ENCODE results near the gene IL5. TPM values are rescaled to one million over a fixed set of nuclear protein-coding genes. Genes with fewer than 3 reads are reported as not detected.

Gene IL5
- total RNA-seq, 2 experiments from 2014 or later = 0.35 to 20.0 TPM

GRCh38 chr5:132501629-132501956 lies 41.7 kb downstream of the IL5 start:
- Mint-ChIP-seq H3K4me1 (peaks cover 45% of the 10 kb centered on the region), H3K27ac (no peak overlapping the region), H3K36me3 (no peaks in the 10 kb centered on the region), H3K9me3 (ENCODE audit: low read depth) (no peaks in the 10 kb centered on the region), H3K4me3 (no peak overlapping the region), H3K27me3 (peaks cover 2% of the 10 kb centered on the region)
- CTCF ChIA-PET = interaction anchor here (0.9 to 12.7 kb wide), 34 partner anchors 8 to 338 kb away, joined by 3 to 328 read pairs (median 6); partner anchors contain the start of genes IRF1 and SLC22A5
- DNase-seq (no peak), ATAC-seq (no peak)

DNA sequence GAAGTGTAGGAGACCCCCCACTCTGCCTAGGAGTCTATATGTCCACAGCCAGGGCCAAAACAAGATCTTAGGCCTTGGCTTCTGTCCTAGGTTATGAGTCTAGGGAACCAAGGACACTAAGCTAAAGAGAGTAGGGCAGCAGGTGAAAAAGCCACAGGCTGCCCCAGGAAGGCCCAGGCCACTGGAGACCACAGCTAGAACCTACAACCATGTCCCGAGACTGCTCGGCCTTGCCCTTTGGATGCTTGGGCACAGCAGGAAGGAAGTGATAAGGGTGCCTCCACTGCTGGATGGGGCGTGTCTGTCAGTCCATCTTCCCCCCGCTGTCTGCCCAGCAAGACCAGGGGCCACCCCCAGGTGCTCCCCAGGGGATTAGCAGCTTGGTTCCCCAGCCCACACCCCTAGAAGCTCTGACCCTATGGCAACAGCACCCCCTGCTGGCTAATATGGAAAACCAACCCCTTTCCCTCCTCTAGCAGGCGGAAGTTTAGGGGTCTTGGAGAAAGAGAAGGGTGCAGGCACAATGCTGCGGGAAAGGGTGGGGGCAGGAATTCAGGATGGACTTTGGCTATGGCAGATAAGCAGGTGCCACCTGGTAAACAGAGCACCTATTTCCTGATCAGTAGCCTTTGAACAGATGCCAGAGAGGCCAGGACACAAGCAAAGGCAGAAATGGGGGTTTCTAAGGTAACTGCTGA lies 42.2 kb downstream of the IL5 start:
- DNase-seq (peak; percentile 84), ATAC-seq (peak; percentile 25)
- Mint-ChIP-seq H3K9me3 (ENCODE audit: low read depth) (no peaks in the 10 kb centered on the region), H3K4me1 (peaks cover 43% of the 10 kb centered on the region), H3K36me3 (no peaks in the 10 kb centered on the region), H3K27ac (peak overlapping the region; percentile 67), H3K27me3 (peaks cover 2% of the 10 kb centered on the region), H3K4me3 (no peak overlapping the region)
- CTCF ChIA-PET = interaction anchor here (0.6 to 12.7 kb wide), 46 partner anchors 9 to 339 kb away, joined by 3 to 328 read pairs (median 6); partner anchors contain the start of genes IRF1 and SLC22A5

- H3K36me3 Mint-ChIP-seq = no peaks in the 10 kb centered on the region
- H3K27ac Mint-ChIP-seq = peak overlapping the region; percentile 25
- peaks cover 42% of the 10 kb centered on the region for H3K4me1 Mint-ChIP-seq
- ATAC-seq (no peak), DNase-seq (no peak)
- no peaks in the 10 kb centered on the region for H3K9me3 Mint-ChIP-seq (ENCODE audit: low read depth)
- CTCF ChIA-PET = interaction anchor here (0.6 to 12.7 kb wide), 44 partner anchors 8 to 325 kb away, joined by 3 to 328 read pairs (median 6); partner anchors contain the start of genes IRF1 and SLC22A5
- no peak overlapping the region for H3K4me3 Mint-ChIP-seq
- no peaks in the 10 kb centered on the region for H3K27me3 Mint-ChIP-seq
Measured at GRCh38 chr5:132500244-132500930, 42.9 kb downstream of the IL5 start.

DNA sequence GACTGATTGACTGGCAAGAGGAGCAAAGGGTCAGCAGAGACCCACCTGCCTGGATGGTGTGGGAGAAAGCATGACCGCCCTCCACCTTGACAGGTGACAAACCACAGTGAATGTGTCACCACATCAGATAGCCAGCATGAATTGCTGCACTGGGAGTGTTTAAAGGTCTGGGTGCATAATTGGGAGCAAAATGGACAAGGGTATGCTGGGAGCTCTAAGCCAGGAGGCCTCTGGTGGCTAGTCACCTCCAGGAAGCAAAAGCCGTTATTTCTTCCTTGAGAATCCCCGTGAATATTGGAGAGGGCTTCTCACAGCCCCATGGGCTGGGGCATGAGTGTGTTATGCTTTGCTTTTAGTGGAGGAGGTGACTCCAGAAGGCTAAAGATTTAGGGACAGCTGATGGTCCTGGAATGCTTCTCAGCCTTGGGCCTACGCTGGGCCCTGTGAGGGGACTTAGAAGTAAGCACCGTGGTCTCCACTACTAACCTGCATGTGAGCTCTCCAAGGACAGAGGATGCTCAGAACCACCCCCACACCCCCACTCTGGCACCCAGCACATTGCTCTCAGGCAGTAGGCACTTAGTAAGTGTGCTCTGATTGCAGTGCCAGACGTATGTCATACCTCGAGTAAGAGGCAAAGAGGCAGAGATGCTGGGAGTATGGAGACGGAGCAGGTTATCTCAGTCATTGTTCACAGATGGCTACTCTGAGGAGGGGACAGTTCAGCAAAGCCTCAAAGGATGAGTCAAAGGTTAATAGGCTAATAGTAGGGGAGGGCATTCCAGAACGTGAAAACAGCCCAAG lies 43.7 kb downstream of the IL5 start:
- peaks cover 48% of the 10 kb centered on the region for H3K4me1 Mint-ChIP-seq
- no peaks in the 10 kb centered on the region for H3K27me3 Mint-ChIP-seq
- no peaks in the 10 kb centered on the region for H3K9me3 Mint-ChIP-seq (ENCODE audit: low read depth)
- peak overlapping the region; percentile 41 for H3K27ac Mint-ChIP-seq
- H3K36me3 Mint-ChIP-seq = no peaks in the 10 kb centered on the region
- DNase-seq (no peak), ATAC-seq (no peak)
- H3K4me3 Mint-ChIP-seq = no peak overlapping the region
- CTCF ChIA-PET = interaction anchor here (0.8 to 12.7 kb wide), 20 partner anchors 10 to 321 kb away, joined by 3 to 328 read pairs (median 8); partner anchors contain the start of genes KIF3A and SLC22A5

DNA sequence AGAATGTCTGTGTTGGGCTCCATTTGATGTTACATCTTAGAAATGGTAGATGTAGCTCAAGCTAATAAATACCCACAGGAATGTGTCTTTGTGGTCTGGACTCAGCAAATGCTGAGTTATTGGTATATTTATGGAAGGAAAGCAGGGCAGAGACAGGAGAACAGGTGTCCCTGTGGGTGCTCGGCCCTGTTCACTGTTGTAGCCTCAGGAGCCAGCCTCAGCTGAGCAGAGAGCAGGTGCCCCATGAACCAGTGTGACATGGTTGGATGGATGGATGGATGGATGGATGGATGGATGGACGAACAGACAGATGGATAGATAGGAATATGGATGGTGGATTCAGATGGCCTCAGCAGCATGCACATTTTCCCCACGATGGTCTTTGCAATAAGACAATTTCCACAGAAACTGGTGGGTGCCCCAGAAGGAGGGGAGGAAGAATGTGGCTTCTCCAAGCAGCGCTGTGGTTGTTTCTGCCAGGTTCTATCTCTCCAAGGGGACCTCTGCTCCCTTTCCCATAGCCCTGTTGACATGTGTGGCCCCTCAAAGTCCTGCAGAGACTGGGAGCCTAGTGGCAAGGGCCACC lies 44.5 kb downstream of the IL5 start:
- Mint-ChIP-seq H3K4me3 (no peak overlapping the region), H3K36me3 (no peaks in the 10 kb centered on the region), H3K9me3 (ENCODE audit: low read depth) (no peaks in the 10 kb centered on the region), H3K27me3 (no peaks in the 10 kb centered on the region), H3K4me1 (peaks cover 57% of the 10 kb centered on the region), H3K27ac (peak overlapping the region; percentile 62)
- no peak for ATAC-seq
- no peak for DNase-seq
- CTCF ChIA-PET = interaction anchor here (1.0 to 12.7 kb wide), 9 partner anchors 11 to 321 kb away, joined by 3 to 328 read pairs (median 8); partner anchors contain the start of gene KIF3A

DNA sequence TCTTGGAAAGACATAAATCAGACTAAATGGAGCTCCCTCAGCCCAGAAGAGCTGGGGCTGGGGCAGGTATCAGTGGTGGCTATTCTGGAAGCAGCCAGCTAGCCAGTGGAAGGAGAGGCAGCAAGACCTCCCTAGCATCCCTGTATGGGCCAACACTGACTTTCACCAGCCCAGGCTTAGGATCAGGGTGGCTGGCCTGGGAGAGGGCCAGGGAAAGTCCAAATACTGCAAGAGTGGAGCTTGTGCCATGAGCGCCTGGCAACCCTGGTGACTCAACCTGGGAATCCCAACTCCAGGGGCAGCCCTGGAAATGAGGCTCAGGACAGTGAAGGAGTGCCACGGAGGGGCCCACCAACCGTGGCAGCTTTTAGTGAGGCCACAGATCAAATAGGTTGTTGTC lies 45.2 kb downstream of the IL5 start:
- peak; percentile 40 for DNase-seq

GRCh38 chr5:132497488-132497997 lies 45.8 kb downstream of the IL5 start:
- Mint-ChIP-seq H3K4me3 (peak overlapping the region; percentile 87), H3K27ac (peak overlapping the region; percentile 92), H3K4me1 (peaks cover 68% of the 10 kb centered on the region), H3K36me3 (no peaks in the 10 kb centered on the region), H3K27me3 (no peaks in the 10 kb centered on the region), H3K9me3 (ENCODE audit: low read depth) (no peaks in the 10 kb centered on the region)
- CTCF ChIA-PET = interaction anchor here (1.0 to 12.7 kb wide), 13 partner anchors 8 to 323 kb away, joined by 3 to 328 read pairs (median 13); partner anchors contain the start of gene KIF3A
- DNase-seq = peak; percentile 41
- ATAC-seq = no peak

More for the DNA sequence above, 45.2 kb downstream of the IL5 start:
- no peaks in the 10 kb centered on the region for H3K9me3 Mint-ChIP-seq (ENCODE audit: low read depth)
- H3K4me1 Mint-ChIP-seq = peaks cover 63% of the 10 kb centered on the region
- CTCF ChIA-PET = interaction anchor here (1.0 to 12.7 kb wide), 11 partner anchors 8 to 322 kb away, joined by 3 to 328 read pairs (median 15); partner anchors contain the start of gene KIF3A
- H3K4me3 Mint-ChIP-seq = no peak overlapping the region
- no peak for ATAC-seq
- H3K27ac Mint-ChIP-seq = peak overlapping the region; percentile 15
- H3K27me3 Mint-ChIP-seq = no peaks in the 10 kb centered on the region
- H3K36me3 Mint-ChIP-seq = no peaks in the 10 kb centered on the region

GRCh38 chr5:132496631-132497487 lies 46.5 kb downstream of the IL5 start:
- CTCF ChIA-PET = interaction anchor here (0.7 to 12.7 kb wide), 23 partner anchors 9 to 323 kb away, joined by 3 to 328 read pairs (median 8); no protein-coding TSS in a partner anchor
- no peaks in the 10 kb centered on the region for H3K36me3 Mint-ChIP-seq
- H3K27me3 Mint-ChIP-seq = no peaks in the 10 kb centered on the region
- H3K27ac Mint-ChIP-seq = peak overlapping the region; percentile 92
- no peaks in the 10 kb centered on the region for H3K9me3 Mint-ChIP-seq (ENCODE audit: low read depth)
- DNase-seq = peak; percentile 89
- H3K4me3 Mint-ChIP-seq = peak overlapping the region; percentile 87
- H3K4me1 Mint-ChIP-seq = peaks cover 75% of the 10 kb centered on the region
- ATAC-seq = peak; percentile 48

- CTCF ChIA-PET = interaction anchor here (0.7 to 12.7 kb wide), 22 partner anchors 10 to 324 kb away, joined by 3 to 328 read pairs (median 8); no protein-coding TSS in a partner anchor
- Mint-ChIP-seq H3K4me3 (peak overlapping the region; percentile 87), H3K27me3 (no peaks in the 10 kb centered on the region), H3K36me3 (no peaks in the 10 kb centered on the region), H3K27ac (peak overlapping the region; percentile 92), H3K4me1 (peaks cover 79% of the 10 kb centered on the region), H3K9me3 (ENCODE audit: low read depth) (no peaks in the 10 kb centered on the region)
- ATAC-seq = peak; percentile 66
- DNase-seq = peak; percentile 97
Measured at GRCh38 chr5:132496191-132496630, 47.1 kb downstream of the IL5 start.

DNA sequence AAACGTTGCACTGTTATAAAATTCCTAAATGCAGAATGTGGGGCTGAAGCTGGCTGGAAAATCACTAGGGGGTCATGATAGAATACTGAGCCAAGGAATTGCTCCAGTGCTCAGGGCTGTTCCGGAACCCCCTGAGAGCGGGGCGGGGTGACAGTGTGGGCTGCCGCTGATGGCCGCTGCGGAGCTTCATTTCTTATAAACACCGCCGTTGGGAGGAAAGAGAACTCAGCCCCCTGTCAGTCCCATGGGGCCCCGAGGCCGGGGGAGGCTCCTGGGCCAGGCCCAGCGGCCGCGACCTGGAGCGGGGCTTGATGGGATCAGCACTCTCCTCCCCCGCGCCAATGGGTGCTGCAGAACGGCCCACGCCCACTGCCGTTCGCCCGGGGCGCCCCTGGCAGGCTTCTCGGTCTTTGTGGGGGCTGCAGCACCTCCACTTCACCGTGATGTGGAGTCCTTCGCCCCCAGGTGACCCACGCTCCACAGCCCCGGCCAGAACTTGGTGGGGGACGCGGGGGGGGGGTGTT lies 47.6 kb downstream of the IL5 start:
- DNase-seq (peak; percentile 91), ATAC-seq (peak; percentile 55)
- Mint-ChIP-seq H3K27ac (peak overlapping the region; percentile 92), H3K9me3 (ENCODE audit: low read depth) (no peaks in the 10 kb centered on the region), H3K27me3 (no peaks in the 10 kb centered on the region), H3K36me3 (no peaks in the 10 kb centered on the region), H3K4me3 (peak overlapping the region; percentile 87), H3K4me1 (peaks cover 74% of the 10 kb centered on the region)
- CTCF ChIA-PET = interaction anchor here (0.7 to 12.7 kb wide), 19 partner anchors 10 to 324 kb away, joined by 3 to 328 read pairs (median 9); no protein-coding TSS in a partner anchor

DNA sequence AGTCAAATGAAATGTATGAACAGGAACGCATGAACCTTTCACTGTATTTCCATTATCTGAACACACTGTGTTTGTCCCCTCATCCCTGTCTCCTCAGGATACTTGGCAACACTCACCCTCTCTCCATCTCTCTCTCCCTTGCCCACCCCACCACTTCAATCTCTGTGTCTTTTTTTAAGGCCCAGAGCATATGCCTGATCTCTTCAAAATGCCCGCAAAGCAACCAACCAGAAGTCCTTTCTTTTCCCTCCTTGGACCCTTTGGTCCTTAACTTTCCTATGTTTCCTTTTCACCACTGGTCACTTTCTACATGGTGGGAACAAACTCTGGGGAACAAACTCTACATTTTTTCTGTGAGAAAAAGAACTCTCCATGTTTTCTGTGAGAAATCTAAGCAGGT lies 49.5 kb downstream of the IL5 start:
- H3K9me3 Mint-ChIP-seq (ENCODE audit: low read depth) = no peaks in the 10 kb centered on the region
- CTCF ChIA-PET = interaction anchor here (2.1 to 5.8 kb wide), 2 partner anchors 74 to 82 kb away, joined by 4 to 32 read pairs; no protein-coding TSS in a partner anchor

More for the DNA sequence above, 49.5 kb downstream of the IL5 start:
- Mint-ChIP-seq H3K27ac (peak overlapping the region; percentile 92), H3K36me3 (peaks cover 12% of the 10 kb centered on the region), H3K4me3 (no peak overlapping the region), H3K27me3 (no peaks in the 10 kb centered on the region), H3K4me1 (peaks cover 58% of the 10 kb centered on the region)
- DNase-seq = no peak
- no peak for ATAC-seq

Measured in activated CD8-positive, alpha-beta memory T cell treated with anti-CD3 and anti-CD28 coated beads, Interleukin-2, amount 10 ng/mL, durations not matched to agents 7 days and 5 days (primary cell).